OCI-LY1 (cell line): ENCODE results near the gene GLIS1.

ENCODE experiments used
- H2AFZ ChIP-seq: fragments of 200-600 bp; sonication (generic), shearing (Covaris generic); 2 replicates; pipeline ENCODE4 v1.6.0; 2014; ENCODE audit warnings: antibody characterized with exemption, mild to moderate bottlenecking, low read length
- H3F3A ChIP-seq: fragments of 200-600 bp; sonication (generic), shearing (Covaris generic); 2 replicates; pipeline ENCODE4 v1.6.0; 2014; ENCODE audit warnings: mild to moderate bottlenecking, antibody characterized with exemption, low read length, moderate library complexity; ENCODE audit not compliant: insufficient read depth
- H3K27ac ChIP-seq: fragments of 200-600 bp; sonication (generic); 2 replicates; pipeline ENCODE4 v1.5.1; 2014; ENCODE audit warnings: low read length, mixed run types, mild to moderate bottlenecking, low read depth; ENCODE audit not compliant: poor library complexity, severe bottlenecking
- H3K27me3 ChIP-seq: fragments of 200-600 bp; sonication (generic); 2 replicates; pipeline ENCODE4 v1.6.0; 2014; ENCODE audit warnings: antibody characterized with exemption, mild to moderate bottlenecking, low read length, moderate library complexity; ENCODE audit not compliant: insufficient read depth
- H3K36me3 ChIP-seq: fragments of 200-600 bp; sonication (generic); 2 replicates; pipeline ENCODE4 v1.6.1; 2014; ENCODE audit warnings: mild to moderate bottlenecking, antibody characterized with exemption, low read length, moderate library complexity, mixed read lengths; ENCODE audit not compliant: insufficient read depth
- H3K4me1 ChIP-seq: fragments of 200-600 bp; sonication (generic); 2 replicates; pipeline ENCODE4 v1.5.1; 2014; ENCODE audit warnings: mild to moderate bottlenecking, low read length, moderate library complexity; ENCODE audit not compliant: insufficient read depth, severe bottlenecking
- H3K4me2 ChIP-seq: fragments of 200-600 bp; sonication (generic), shearing (Covaris generic); 2 replicates; pipeline ENCODE4 v1.6.1; 2014; ENCODE audit warnings: low read length
- H3K4me3 ChIP-seq: fragments of 200-600 bp; sonication (generic); 2 replicates; pipeline ENCODE4 v1.5.1; 2014; ENCODE audit warnings: low read length, low read depth, mild to moderate bottlenecking, mixed read lengths; ENCODE audit not compliant: poor library complexity, severe bottlenecking
- H3K79me2 ChIP-seq: fragments of 200-600 bp; shearing (Covaris generic); 2 replicates; pipeline ENCODE4 v1.6.1; 2016; ENCODE audit warnings: mixed run types, low read length, mixed read lengths; ENCODE audit not compliant: insufficient read depth
- H3K9ac ChIP-seq: fragments of 200-600 bp; sonication (generic), shearing (Covaris generic); 2 replicates; pipeline ENCODE4 v1.6.1; 2014; ENCODE audit warnings: mild to moderate bottlenecking, low read length, mixed read lengths
- H3K9me2 ChIP-seq: fragments of 200-600 bp; sonication (generic), shearing (Covaris generic); 2 replicates; pipeline ENCODE4 v1.6.1; 2014; ENCODE audit warnings: low read depth, mild to moderate bottlenecking, low read length, mixed read lengths
- H3K9me3 ChIP-seq: fragments of 200-600 bp; shearing (Covaris generic); 2 replicates; pipeline ENCODE4 v1.6.1; 2014; ENCODE audit warnings: low read length, mixed read lengths
- H4K20me1 ChIP-seq: fragments of 200-600 bp; sonication (generic), shearing (Covaris generic); 2 replicates; pipeline ENCODE4 v1.6.0; 2016; ENCODE audit warnings: mild to moderate bottlenecking, low read length; ENCODE audit not compliant: insufficient read depth
- EZH2 ChIP-seq: fragments of 200-600 bp; sonication (generic), shearing (Covaris generic); IDR thresholded peaks from 2 replicates; pipeline ENCODE4 v1.8.0; 2017; ENCODE audit warnings: borderline replicate concordance, mixed run types, mild to moderate bottlenecking, antibody characterized with exemption, low read length, moderate library complexity, mixed read lengths
- TF ChIP-seq, protein P1 (sequence below): fragments of 200-600 bp; sonication (generic), shearing (Covaris generic); IDR thresholded peaks from 2 replicates; pipeline ENCODE4 v1.5.1; 2017; ENCODE audit warnings: mild to moderate bottlenecking, antibody characterized with exemption, low read length, moderate library complexity, mixed read lengths

GLIS1 gene

DNA sequence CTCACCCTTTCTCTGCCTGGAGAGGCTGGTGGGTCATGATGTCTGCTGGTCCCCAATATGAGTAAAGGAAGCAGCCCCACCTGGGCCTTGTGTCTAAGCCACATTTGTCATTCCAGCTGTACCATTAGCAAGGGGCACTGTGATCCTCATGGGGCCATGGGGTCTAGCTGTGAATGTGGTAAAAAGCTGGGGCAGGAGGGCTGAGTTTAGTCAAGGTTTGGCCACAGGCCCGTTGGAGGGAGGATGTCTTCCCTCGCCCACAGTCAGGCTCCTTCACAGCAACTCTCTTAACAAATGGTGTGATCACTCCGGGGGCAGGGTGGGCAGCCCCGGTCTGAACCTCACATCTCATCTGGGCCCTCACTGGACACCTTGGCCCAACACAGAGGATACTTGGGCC lies 164.3 kb downstream of the GLIS1 start:
- Histone ChIP-seq H3K79me2 (no peaks in the 10 kb centered on the region), H3K9me2 (no peaks in the 10 kb centered on the region), H4K20me1 (no peaks in the 10 kb centered on the region), H3K4me3 (no peak overlapping the region), H3K4me1 (no peaks in the 10 kb centered on the region), H3F3A (no peaks in the 10 kb centered on the region), H2AFZ (no peak overlapping the region), H3K36me3 (no peaks in the 10 kb centered on the region), H3K9ac (no peak overlapping the region), H3K4me2 (no peak overlapping the region), H3K27ac (no peak overlapping the region), H3K27me3 (peaks cover 3% of the 10 kb centered on the region; the same call in 1 of the 2 replicates), H3K9me3 (no peaks in the 10 kb centered on the region)
- TF ChIP-seq EZH2: no peak
- TF ChIP-seq, protein P1, sequence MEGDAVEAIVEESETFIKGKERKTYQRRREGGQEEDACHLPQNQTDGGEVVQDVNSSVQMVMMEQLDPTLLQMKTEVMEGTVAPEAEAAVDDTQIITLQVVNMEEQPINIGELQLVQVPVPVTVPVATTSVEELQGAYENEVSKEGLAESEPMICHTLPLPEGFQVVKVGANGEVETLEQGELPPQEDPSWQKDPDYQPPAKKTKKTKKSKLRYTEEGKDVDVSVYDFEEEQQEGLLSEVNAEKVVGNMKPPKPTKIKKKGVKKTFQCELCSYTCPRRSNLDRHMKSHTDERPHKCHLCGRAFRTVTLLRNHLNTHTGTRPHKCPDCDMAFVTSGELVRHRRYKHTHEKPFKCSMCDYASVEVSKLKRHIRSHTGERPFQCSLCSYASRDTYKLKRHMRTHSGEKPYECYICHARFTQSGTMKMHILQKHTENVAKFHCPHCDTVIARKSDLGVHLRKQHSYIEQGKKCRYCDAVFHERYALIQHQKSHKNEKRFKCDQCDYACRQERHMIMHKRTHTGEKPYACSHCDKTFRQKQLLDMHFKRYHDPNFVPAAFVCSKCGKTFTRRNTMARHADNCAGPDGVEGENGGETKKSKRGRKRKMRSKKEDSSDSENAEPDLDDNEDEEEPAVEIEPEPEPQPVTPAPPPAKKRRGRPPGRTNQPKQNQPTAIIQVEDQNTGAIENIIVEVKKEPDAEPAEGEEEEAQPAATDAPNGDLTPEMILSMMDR: no peak

DNA sequence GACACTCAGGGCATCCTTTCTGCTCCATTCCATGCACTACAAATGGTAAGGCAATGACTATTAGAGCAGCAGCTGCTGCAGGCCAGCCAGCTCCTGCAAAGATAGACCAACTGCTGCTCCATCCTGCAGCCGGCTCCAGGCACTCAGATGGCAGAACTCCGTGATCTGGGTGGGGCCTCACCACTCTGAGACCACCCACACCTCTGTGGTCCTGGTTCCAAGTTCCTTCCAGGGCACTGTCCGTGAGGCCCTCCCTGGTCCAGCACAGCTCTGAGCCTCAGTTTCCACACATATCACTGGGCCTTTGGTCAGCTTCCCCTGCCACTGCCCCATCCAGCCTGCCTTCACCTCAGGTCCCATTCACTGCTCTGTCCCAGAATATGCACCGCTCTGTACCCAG lies 165.0 kb downstream of the GLIS1 start:
- Histone ChIP-seq H4K20me1 (no peaks in the 10 kb centered on the region), H3K4me1 (no peaks in the 10 kb centered on the region), H3F3A (no peaks in the 10 kb centered on the region), H3K4me3 (no peak overlapping the region), H3K9me2 (no peaks in the 10 kb centered on the region), H2AFZ (no peak overlapping the region), H3K79me2 (no peaks in the 10 kb centered on the region), H3K9ac (no peak overlapping the region), H3K27ac (no peak overlapping the region), H3K4me2 (no peak overlapping the region), H3K27me3 (peaks cover 3% of the 10 kb centered on the region; the same call in 1 of the 2 replicates), H3K9me3 (no peaks in the 10 kb centered on the region), H3K36me3 (no peaks in the 10 kb centered on the region)
- TF ChIP-seq, protein P1: no peak
- no peak for TF ChIP-seq EZH2

DNA sequence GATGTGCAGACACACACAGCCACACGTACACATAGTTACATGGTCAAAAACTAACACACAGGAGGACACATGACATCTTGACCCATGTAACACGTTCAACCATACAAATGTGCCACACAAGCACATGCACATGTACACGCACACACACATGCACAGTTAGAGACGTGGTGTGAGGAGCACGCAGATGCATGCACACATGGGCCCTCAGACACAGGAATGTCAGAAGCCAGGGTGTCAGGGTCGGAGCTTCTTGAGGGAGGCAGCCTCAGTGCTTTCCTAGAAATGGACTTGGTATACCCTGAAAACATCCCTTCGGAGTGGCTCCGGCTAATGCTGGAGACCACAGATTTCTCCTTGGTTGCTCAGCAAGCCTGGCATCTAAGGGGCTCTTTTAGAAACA lies 165.4 kb downstream of the GLIS1 start:
- Histone ChIP-seq H3K9ac (no peak overlapping the region), H4K20me1 (no peaks in the 10 kb centered on the region), H3K4me2 (no peak overlapping the region), H3K27me3 (peaks cover 3% of the 10 kb centered on the region; the same call in 1 of the 2 replicates), H2AFZ (no peak overlapping the region), H3K27ac (no peak overlapping the region), H3K9me2 (no peaks in the 10 kb centered on the region), H3K4me3 (no peak overlapping the region), H3K9me3 (no peaks in the 10 kb centered on the region), H3K79me2 (no peaks in the 10 kb centered on the region), H3K36me3 (no peaks in the 10 kb centered on the region), H3F3A (no peaks in the 10 kb centered on the region), H3K4me1 (no peaks in the 10 kb centered on the region)
- TF ChIP-seq, protein P1: no peak
- no peak for TF ChIP-seq EZH2
